Measurements from ENCODE around the gene EYS. TPM values are rescaled to one million over a fixed set of nuclear protein-coding genes. Genes with fewer than 3 reads are reported as not detected.
"Not testable (repeated sequence)": the region's sequence is repeated elsewhere in the genome, so short reads cannot be mapped to it uniquely, and the experiment has no call there.

Gene EYS
- total RNA-seq, 1 experiment from 2014 or later = not detected

DNA sequence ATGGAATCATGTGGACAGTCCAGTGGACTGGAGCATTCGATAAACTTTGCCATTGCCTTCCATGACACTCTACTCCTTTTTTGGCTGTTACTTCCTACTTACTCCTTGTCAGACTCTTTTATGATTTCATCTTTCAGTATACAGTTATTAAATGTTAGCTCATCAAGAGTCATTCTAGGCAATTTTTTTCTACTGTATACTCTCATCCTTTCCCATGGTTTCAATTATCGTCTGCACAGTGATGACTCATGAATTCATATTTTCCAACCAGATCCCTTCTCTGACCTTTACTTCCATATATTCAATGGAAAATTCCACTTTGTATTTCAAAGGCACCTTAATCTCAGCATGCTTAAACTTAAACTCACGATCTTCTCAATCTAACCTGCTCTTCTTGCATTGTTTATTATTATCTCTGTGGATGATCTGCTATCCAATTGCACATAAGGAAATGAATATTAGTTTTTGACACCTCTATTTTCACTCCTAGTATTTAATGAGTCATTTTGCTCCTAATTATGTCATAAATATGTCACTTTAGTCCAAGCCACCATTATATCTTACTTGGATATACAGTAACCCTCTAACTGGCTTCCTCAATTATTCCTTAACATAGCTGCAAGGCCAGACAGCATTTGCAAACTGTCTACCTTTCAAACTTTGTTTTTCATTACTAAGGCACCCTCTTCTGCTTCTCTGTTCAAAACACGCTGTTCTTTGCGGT, 1643.9 kb downstream of the EYS start:
- H3K4me3 ChIP-seq = no peak overlapping the region
- DNase-seq = no peak
- no peaks in the 10 kb centered on the region for H3K27me3 ChIP-seq
- no peaks in the 10 kb centered on the region for H3K36me3 ChIP-seq
- H3K4me1 ChIP-seq = no peaks in the 10 kb centered on the region
- no peak overlapping the region for H3K27ac ChIP-seq
- no peaks in the 10 kb centered on the region for H3K9me3 ChIP-seq (replicated peaks)

DNA sequence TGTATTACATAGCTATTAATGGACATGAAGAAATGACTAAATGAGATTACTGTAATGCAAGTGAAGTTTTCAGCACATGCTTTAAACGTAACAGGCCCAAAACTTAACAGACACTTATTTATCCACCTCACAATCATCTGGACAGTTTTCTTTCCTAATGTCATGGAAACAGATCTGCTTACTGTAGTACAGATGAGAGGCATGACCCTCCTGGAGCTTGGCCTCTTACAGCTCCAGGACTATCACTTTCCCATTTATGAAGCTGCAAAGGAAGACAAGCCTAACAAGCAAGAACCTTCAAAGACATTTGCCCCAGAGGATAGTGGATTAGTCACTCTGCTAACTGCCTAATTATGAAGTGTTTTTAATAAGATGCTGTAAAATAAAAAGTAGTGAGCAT, 1652.2 kb downstream of the EYS start:
- DNase-seq = no peak
- H3K27ac ChIP-seq = no peak overlapping the region
- H3K27me3 ChIP-seq = no peaks in the 10 kb centered on the region
- no peaks in the 10 kb centered on the region for H3K36me3 ChIP-seq
- no peaks in the 10 kb centered on the region for H3K9me3 ChIP-seq (replicated peaks)
- no peak overlapping the region for H3K4me3 ChIP-seq
- no peaks in the 10 kb centered on the region for H3K4me1 ChIP-seq

DNA sequence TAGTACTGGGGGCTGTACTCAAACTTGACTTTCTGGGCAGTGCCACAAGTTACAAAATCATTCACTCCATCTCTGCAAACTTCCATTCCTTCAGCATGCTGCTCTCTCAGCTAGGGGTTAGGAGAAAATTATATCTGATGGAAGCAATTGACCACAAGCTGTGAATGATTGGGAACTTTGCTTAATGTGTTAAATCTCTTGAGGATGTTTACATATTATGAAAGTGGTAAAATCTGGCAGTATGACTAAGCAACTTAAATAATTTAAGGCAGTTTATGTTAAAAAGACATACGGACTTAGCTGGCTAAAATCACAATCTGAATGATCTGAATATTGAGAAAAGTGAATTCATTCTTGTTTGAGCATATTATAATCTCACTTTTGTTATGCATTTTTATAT, 1656.4 kb downstream of the EYS start:
- no peak overlapping the region for H3K27ac ChIP-seq
- H3K4me3 ChIP-seq = no peak overlapping the region
- H3K36me3 ChIP-seq = no peaks in the 10 kb centered on the region
- H3K9me3 ChIP-seq (replicated peaks) = no peaks in the 10 kb centered on the region
- H3K27me3 ChIP-seq = no peaks in the 10 kb centered on the region
- DNase-seq = no peak
- H3K4me1 ChIP-seq = no peaks in the 10 kb centered on the region

DNA sequence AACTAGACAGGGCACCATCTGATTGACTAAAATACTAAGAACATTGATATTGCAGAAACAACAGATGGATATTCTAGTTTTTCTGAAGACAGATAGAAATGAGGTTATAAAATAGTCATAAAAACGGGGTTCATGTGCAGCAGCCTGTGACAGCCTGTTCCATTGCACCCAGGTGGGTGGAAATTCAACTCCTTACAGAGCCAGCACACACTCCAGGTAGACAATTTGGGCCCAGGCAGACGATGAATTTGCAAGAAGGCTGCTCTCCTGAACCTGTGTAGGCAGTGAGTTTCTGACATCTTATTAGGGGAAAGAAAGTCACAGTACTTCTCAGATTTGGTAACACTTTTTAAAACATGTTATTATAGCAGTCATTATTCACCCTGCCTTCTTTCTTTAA, 1657.3 kb downstream of the EYS start:
- Histone ChIP-seq H3K36me3 (no peaks in the 10 kb centered on the region), H3K4me1 (no peaks in the 10 kb centered on the region)
- no peak for DNase-seq

DNA sequence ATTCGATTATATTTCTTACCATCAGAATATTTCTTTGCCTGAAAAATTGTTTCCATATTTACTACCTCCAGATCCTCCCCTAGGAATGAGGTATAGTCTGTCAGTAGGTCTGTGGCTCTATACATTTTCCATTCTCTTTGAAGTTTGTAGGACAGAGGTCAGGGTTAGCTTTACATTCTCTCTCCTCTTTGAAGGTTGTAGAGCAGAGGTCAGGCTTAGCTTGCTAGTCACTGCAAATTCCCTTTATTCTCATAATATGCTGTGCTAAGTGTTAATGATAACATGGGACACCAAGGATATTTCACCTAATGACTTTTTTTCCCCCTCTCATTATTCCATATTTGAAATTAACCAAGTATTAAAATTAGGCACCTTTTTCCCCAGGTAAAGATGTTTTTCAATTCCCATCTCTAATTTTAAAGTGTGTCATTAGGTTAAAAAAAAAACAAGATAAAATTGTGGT, 1660.2 kb downstream of the EYS start:
- no peaks in the 10 kb centered on the region for H3K4me1 ChIP-seq
- H3K27ac ChIP-seq = no peak overlapping the region
- no peaks in the 10 kb centered on the region for H3K9me3 ChIP-seq (replicated peaks)
- H3K4me3 ChIP-seq = no peak overlapping the region
- no peaks in the 10 kb centered on the region for H3K36me3 ChIP-seq
- DNase-seq = no peak
- no peaks in the 10 kb centered on the region for H3K27me3 ChIP-seq

More for the DNA sequence above, 1657.3 kb downstream of the EYS start:
- Histone ChIP-seq H3K4me3 (no peak overlapping the region), H3K27ac (no peak overlapping the region), H3K9me3 (replicated peaks) (no peaks in the 10 kb centered on the region), H3K27me3 (no peaks in the 10 kb centered on the region)

DNA sequence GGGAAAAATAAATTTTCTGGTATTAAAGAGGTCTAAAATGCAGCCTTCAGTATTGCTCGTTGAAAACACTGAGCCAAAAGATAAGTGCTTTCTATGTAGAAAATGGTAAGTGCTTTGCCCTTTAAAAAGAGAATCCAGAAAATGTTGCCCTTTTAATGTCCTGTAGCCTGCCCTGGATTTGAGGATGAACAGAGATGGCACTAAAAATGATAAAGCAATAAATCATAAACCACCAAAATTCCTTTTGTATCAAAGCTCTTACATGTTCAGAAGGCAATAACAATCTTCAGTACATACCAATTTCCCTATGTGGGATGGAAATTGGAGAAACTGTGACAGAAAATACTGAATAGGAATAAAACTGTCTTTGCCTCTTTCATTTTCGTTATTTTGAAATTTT, 1665.7 kb downstream of the EYS start:
- no peaks in the 10 kb centered on the region for H3K36me3 ChIP-seq
- H3K4me3 ChIP-seq = no peak overlapping the region
- no peaks in the 10 kb centered on the region for H3K27me3 ChIP-seq
- H3K9me3 ChIP-seq (replicated peaks) = no peaks in the 10 kb centered on the region
- no peaks in the 10 kb centered on the region for H3K4me1 ChIP-seq
- no peak overlapping the region for H3K27ac ChIP-seq
- no peak for DNase-seq

DNA sequence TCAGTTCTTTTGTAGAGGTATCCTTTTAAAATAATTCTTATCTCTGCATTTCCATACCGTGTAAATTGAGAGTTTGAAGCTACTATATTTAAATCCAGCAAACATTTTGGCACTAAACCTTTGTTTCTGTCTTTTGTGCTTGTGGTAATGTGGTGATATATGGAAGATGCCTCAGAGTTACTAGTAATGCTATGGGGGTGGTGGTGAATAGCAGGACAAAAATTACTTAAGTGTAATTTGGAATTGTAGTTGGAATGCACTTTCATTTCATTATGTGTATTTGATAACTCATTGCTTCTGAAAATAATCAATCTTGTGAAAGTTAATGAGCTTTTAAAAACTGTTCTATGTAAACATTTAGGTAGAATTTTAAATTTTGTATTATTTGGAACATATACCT, 1666.9 kb downstream of the EYS start:
- Histone ChIP-seq H3K27me3 (no peaks in the 10 kb centered on the region), H3K4me3 (no peak overlapping the region), H3K36me3 (no peaks in the 10 kb centered on the region), H3K4me1 (no peaks in the 10 kb centered on the region), H3K27ac (no peak overlapping the region), H3K9me3 (replicated peaks) (no peaks in the 10 kb centered on the region)
- no peak for DNase-seq

DNA sequence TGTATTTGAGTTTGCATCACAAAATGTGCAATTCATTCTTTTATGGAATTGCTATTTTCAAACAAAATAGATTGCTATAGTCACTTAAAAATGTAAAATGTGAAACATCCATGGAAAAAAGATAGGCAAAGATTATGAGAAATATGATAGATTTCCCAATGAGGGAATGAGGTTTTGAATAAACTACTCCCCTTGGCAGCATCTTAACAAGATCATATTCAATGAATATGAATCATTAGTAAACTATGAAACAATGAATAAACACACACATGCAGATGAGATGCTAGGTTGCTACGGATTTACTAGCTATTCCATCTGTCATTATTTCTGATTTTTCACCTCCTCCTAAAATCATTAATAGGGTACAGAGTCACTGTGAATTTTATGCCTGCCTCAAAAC, 1669.6 kb downstream of the EYS start:
- H3K27me3 ChIP-seq = no peaks in the 10 kb centered on the region
- no peak for DNase-seq

DNA sequence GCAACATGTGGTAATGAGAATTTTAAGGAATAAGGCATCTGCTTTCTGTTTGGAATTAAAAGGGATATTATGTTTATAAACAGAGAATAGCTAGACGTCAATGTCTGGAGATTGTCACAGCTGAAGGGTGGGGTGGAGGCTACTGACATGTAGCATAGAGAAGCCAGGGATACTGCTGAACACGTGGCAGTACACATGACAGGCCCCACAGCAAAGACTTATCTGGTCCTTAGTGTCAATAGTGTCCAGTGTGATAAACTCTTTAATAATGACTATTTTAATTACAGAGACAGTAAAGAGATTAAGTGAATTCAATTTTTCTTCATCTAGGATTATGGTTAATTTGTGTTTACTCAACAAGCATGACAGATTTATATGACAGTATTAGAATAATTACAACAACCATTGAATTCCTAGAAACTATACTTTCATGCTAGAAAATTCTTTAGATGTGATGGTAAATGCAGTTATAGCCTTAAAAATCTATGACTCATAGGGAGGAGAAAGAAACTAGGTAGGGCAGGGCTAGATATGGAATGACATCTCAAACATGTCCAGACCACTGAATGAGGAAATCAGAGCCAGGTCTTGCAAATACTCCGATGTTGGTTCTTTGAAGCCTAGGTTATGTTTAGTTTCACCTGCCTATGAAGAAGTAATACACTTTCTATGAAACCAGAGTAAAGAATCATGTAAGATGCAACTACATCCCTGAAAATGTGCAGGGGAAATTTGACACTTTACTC, 1671.9 kb downstream of the EYS start:
- Histone ChIP-seq H3K27ac (no peak overlapping the region), H3K4me3 (no peak overlapping the region), H3K9me3 (replicated peaks) (no peaks in the 10 kb centered on the region), H3K4me1 (no peaks in the 10 kb centered on the region), H3K36me3 (no peaks in the 10 kb centered on the region), H3K27me3 (no peaks in the 10 kb centered on the region)
- no peak for DNase-seq

More for the DNA sequence above, 1669.6 kb downstream of the EYS start:
- H3K27ac ChIP-seq = no peak overlapping the region
- no peak overlapping the region for H3K4me3 ChIP-seq
- no peaks in the 10 kb centered on the region for H3K36me3 ChIP-seq
- H3K9me3 ChIP-seq (replicated peaks) = no peaks in the 10 kb centered on the region
- no peaks in the 10 kb centered on the region for H3K4me1 ChIP-seq

DNA sequence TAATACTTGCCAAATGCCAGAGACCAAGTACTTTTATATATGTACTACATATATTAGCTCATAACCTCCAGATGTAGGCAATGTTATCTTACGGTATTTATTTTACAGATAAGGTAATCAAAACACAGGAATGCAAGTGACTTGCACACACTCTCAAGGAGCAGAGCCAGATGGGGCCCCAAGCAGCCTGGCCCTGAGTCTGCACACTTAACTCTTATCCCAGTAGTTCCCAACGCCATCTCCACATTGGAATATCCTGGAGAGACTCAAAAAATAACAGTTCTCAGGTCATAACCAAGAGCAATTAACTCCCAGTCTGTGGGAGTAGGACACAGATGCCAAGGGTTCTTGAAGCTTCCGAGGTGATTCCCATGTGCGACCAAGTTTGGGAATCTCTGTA, 1672.7 kb downstream of the EYS start:
- Histone ChIP-seq H3K4me1 (no peaks in the 10 kb centered on the region), H3K4me3 (no peak overlapping the region), H3K27ac (no peak overlapping the region), H3K9me3 (replicated peaks) (no peaks in the 10 kb centered on the region), H3K36me3 (no peaks in the 10 kb centered on the region), H3K27me3 (no peaks in the 10 kb centered on the region)
- DNase-seq = no peak

DNA sequence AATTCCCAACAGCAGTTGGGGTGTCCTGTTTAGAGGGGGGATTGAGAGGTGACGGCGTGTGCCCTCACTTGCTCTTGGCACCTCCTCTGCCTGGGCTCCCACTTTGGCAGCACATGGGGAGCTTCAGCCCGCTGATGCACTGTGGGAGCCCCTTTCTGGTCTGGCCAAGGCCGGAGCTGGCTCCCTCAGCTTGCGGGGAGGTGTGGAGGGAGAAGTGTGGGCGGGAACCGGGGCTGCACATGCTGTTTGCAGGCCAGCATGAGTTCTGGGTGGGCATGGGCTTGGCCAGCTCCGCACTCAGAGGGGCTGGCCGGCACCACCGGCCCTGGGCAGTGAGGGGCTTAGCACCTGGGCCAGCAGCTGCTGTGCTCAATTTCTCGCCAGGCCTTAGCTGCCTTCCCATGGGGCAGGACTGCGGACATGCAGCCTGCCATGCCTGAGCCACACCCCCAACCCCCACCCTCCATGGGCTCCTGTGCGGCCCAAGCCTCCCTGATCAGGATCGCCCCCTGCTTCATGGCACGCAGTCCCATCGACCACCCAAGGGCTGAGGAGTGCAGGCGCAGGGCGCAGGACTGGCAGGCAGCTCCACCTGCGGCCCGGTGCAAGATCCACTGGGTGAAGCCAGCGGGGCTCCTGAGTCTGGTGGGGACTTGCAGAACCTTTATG, 1675.9 kb downstream of the EYS start:
- H3K27ac ChIP-seq; H3K9me3 ChIP-seq (replicated peaks); H3K36me3 ChIP-seq; DNase-seq; H3K27me3 ChIP-seq; H3K4me1 ChIP-seq; H3K4me3 ChIP-seq: not testable (repeated sequence)

DNA sequence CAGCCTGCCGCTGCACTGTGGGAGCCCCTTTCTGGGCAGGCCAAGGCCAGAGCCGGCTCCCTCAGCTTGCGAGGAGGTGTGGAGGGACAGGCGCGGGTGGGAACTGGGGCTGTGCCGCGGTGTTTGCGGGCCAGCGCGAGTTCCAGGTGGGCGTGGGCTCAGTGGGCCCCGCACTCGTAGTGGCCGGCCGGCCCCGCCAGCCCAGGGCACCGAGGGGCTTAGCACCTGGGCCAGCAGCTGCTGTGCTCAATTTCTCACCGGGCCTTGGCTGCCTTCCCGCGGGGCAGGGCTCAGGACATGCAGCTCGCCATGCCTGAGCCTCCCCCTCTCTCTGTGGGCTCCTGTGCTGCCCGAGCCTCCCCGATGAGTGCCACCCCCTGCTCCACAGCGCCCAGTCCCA, 1683.3 kb downstream of the EYS start:
- Histone ChIP-seq H3K4me1 (no peaks in the 10 kb centered on the region), H3K27me3 (no peaks in the 10 kb centered on the region), H3K9me3 (replicated peaks) (no peaks in the 10 kb centered on the region), H3K4me3 (no peak overlapping the region), H3K36me3 (no peaks in the 10 kb centered on the region), H3K27ac (no peak overlapping the region)
- DNase-seq = no peak

DNA sequence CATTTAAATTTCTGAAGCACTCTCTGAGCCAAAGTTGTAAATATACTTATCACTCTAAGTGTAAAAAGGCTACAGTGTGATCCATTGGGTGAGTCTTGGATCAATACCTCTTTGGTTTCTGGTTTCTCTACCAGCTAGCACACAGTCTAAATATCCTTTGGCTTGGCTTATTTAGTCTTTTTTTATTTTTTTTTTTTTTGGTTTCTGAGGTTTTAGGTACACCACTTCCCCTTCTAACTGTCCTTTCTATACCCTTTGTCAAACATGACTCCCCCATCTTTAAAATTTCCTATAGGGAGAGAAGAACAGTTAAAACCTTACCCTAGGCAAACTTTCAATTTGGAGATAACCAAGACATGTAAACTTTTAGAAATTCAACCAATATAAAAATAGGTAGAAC, 1692.4 kb downstream of the EYS start:
- no peak overlapping the region for H3K27ac ChIP-seq
- no peaks in the 10 kb centered on the region for H3K27me3 ChIP-seq
- no peak for DNase-seq
- H3K36me3 ChIP-seq = no peaks in the 10 kb centered on the region
- no peak overlapping the region for H3K4me3 ChIP-seq
- no peaks in the 10 kb centered on the region for H3K9me3 ChIP-seq (replicated peaks)
- no peaks in the 10 kb centered on the region for H3K4me1 ChIP-seq

DNA sequence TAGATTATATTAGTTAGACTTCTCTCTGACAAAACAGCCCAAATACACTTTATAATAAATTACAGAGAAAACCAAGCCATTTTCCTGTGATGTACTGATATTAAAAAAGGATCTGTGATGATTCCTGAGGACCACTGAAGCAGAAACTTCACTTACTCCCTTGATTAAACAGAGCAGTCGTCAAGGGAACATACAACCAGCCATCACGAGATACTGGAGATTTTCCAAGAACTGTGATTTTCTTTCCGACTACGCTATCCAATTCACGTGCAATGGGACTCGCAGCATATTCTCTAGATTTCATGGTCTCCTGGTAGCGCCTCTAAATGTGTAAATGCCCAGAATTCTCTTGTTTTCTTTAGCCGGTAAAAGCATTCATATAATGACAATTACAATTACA, 1694.0 kb downstream of the EYS start:
- Histone ChIP-seq H3K36me3 (no peaks in the 10 kb centered on the region), H3K27ac (no peak overlapping the region), H3K4me3 (no peak overlapping the region), H3K9me3 (replicated peaks) (no peaks in the 10 kb centered on the region), H3K4me1 (no peaks in the 10 kb centered on the region), H3K27me3 (no peaks in the 10 kb centered on the region)
- no peak for DNase-seq

DNA sequence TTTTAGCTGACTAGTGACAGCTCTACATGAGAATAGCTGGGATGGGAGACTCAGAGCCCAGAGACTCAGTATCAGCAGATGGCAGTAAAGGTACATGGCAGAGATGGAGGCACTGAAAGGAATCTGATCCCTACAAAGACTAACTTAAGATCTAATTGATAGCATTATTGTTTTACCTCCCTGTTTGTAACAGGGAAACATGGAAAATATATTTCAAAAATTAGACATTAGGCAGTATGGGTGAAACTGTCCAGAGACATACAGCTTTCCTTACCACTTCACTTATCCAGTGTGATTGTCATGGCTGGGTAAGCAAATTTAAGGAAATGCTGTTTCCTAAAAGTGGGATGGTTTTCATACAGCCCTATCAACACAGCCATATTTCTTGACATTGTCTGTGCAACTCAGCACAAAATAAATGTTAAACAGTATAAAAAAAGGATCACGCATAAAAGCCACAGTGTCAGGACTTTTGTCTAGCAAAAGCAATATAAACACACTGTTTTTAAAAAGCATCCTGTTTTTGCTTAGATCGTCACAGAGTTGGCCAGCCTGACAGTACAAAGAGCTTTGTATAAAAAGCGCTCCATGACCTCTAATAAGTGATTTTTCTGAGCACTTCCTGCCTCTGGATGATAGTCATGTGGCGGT, 1694.5 kb downstream of the EYS start:
- no peak overlapping the region for H3K27ac ChIP-seq
- no peaks in the 10 kb centered on the region for H3K9me3 ChIP-seq (replicated peaks)
- H3K4me3 ChIP-seq = no peak overlapping the region
- DNase-seq = peak in 1 of 2 experiments; percentile 49
- H3K27me3 ChIP-seq = no peaks in the 10 kb centered on the region
- H3K4me1 ChIP-seq = no peaks in the 10 kb centered on the region
- no peaks in the 10 kb centered on the region for H3K36me3 ChIP-seq

Data from SJCRH30 (cell line).